ENCODE measurements around the gene SPANXC.
"Not testable (repeated sequence)": the region's sequence is repeated elsewhere in the genome, so short reads cannot be mapped to it uniquely, and the experiment has no call there.

The SPANXC gene, protein sequence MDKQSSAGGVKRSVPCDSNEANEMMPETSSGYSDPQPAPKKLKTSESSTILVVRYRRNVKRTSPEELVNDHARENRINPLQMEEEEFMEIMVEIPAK

DNA sequence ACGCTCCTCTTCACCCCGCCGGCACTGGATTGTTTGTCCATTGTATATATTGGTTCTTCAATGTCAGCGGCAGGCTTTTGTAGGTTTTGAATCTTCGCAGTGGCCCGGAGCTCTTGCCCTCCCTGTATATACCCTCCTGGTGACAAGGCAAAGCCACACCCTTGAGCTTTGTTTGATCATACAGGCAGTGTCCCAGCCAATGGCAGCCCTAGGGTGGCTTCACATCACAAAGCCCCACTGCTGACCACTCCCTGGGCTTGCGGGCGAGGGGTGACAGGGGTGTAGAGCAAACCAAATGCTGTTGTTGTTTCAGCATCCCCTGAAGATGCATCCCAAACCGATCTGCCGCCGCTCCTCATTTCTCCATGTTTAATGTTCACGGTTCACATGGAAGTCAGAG lies at the start of gene SPANXC:
SPANXC (minus strand) TSS at position 101 of the 400 bp plus-strand sequence; CDS start at position 41, 60 bp downstream.
- DNase-seq: not testable (repeated sequence)

DNA sequence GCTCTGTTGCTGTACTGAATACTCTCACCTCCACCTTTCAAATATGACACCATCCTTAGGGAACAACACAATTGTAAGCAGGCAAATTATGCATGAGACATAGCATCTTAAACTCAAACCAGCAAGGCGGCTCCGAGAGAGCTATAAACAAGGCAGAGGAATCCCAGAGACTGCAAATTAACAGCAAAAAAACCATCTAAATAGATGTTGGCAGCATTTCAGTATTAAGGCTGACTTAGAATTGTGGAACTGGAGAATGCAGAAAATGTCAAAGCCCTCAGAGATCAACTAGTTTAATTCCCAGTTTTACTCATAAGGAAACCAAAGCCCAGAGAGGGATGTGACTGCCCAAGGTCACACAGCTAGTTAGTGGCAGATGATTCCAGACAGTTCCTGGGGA lies 37.2 kb upstream of the SPANXC start:
- DNase-seq: no peak

DNA sequence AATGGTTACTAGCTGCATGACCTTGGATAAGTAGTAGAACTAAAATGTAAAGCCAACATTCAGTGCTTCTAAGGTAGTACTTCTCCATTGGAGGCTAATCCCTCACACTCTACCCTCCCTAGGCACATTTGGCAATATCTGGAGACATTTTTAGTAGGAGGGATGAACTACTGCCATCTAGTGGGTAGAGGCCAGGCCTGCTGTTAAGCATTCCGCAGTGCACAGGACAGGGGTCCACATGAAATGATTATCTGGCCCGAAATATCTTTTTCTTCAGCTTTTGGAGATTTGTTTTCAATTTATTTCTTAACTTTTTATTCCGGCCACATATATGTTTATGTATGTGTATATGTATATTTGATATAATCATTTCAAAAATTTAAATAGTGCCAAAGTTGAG lies 36.0 kb upstream of the SPANXC start:
- DNase-seq: peak; percentile 12

DNA sequence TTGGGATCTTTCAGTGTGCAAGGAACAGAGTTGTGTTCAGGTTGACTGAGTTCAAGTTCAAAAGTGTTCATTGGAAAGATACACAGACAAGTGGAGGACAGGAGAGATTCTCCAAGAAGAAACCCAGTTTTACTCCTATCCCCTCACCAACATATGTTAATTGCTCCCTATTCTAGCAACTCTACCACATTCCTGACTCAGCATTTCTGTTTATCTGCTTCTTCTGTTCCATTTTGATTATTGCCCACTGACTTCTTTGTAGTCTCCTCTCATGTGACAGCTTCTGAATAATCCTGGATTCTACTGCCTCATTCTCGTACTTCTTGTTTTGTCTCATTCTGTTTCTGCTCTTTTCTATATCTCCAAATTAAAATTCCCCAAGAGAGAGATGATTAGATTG lies 15.8 kb upstream of the SPANXC start:
- DNase-seq: no peak

DNA sequence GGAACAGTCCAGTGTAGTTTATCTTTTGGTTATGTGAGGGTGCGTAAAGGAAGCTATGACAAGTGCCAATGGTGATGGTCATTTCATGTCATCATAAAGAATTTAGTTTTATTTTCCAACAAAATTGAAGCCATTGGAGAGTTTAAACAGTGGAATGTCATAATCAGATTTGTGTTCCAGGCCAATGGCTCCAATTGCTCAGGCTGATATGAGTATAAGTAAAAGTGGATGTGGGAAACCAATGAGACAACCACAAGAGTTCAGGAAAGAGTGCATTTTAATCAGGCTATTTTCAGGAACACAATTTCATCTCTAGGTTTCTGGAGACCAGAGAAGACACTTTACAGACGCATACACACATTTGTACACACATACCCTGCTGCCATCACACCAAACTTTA lies 20.7 kb downstream of the SPANXC start:
- no peak for DNase-seq

DNA sequence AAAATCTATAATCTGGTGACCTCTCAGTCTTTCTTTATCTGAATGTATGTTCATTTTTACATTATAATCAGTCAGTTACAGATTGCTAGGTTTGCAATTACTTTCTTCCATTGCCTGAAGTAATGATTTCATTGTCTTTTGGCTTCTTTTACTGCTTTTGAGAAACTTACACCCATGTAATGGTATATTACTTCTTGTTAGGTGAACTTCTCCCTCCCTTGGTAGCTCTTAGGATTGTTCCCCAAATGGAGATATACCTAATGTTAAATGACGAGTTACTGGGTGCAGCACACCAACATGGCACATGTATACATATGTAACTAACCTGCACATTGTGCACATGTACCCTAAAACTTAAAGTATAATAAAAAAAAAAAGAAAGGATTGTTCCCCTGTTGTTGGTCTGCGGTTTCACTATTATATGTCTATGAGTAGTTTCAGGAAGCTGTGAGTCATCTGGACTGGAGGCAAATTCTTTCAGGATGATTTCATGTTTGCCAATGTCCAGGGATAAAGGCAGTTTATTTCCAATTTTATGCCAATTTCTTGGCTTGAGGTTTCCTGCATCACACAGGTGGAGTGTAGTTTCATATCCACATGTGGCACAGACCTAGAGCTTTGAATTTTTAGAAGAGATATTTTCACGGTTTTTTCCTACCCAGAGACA lies 21.8 kb downstream of the SPANXC start:
- DNase-seq: no peak

DNA sequence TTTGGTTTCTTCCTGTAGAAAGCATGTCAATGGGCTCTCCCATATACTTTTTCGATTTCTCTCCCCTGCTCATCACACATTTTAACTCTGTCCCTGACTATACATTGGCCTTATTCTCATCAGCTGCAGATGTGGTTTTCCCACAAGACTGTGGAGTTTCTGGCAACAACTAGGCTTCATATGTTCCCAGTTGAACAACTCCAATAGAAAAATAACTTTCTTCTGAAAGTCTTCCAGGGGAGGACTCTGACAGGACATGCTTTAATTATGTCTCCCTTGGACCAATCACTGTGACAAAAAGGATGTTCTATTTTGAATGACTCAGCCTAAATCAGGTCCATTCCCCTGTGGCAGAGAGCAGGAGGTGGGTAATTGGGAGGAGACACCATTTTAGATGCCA lies 28.1 kb downstream of the SPANXC start:
- DNase-seq: no peak

DNA sequence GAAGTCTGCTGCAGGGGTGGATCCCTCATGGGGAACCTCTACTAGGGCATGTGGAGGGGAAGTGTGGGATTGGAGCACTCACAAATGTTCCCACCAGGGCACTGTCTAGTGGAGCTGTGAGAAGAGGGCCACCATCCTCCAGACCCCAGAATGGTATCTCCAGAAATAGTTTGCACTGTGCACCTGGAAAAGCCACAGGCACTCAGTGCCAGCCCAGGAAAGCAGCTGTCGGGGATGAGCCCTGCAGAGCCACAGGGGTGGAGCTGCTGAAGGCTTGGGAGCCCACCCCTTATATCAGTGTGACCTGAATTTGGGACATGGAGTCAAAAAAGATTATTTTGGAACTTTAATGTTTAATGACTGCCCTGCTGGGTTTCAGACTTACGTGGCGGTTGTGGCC lies 40.4 kb downstream of the SPANXC start:
- no peak for DNase-seq
